Stomach (tissue), 4 donors: ENCODE measurements around the gene STK35.

Source experiments
- CTCF ChIP-seq, 7 experiments: fragments of 450-650 bp in 4 of 7; fragments of 200-600 bp in 3 of 7; sonication (generic) in 3 of 7; IDR thresholded peaks; one replicate each; pipeline ENCODE4 v1.5.1; 2016 to 2019; ENCODE audit warnings: antibody characterized with exemption in 7 of 7, control low read depth in 2 of 7, mild to moderate bottlenecking in 1 of 7
- EP300 ChIP-seq: sonication (generic); formaldehyde crosslinking; IDR thresholded peaks from one replicate; pipeline ENCODE4 v1.6.1; 2017; ENCODE audit warnings: antibody characterized with exemption
- POLR2A ChIP-seq, 4 donors: fragments of 450-650 bp; IDR thresholded peaks; one replicate each; pipeline ENCODE4 v1.6.1; 2016; ENCODE audit warnings: antibody characterized with exemption in 4 of 4, control low read depth in 2 of 4, mild to moderate bottlenecking in 1 of 4, moderate library complexity in 1 of 4
- POLR2AphosphoS5 ChIP-seq, 3 donors: sonication (generic); formaldehyde crosslinking; IDR thresholded peaks; one replicate each; pipeline ENCODE4 v1.6.1; 2016; ENCODE audit warnings: antibody characterized with exemption in 3 of 3

GRCh38 chr20:2127238-2127637 lies 25.6 kb downstream of the STK35 start:
- no peak for TF ChIP-seq POLR2AphosphoS5 (IDR thresholded peaks at IDR 0.05)
- TF ChIP-seq CTCF (IDR thresholded peaks at IDR 0.05): no peak
- no peak for TF ChIP-seq EP300
- no peak for TF ChIP-seq POLR2A (IDR thresholded peaks at IDR 0.05)
